GM18909 (cell line): ENCODE measurements around the gene ISCA1.

Source experiments
- ATAC-seq: cut with Tn5 transposase; IDR thresholded peaks from one replicate; pipeline ENCODE4 v1.9.1; 2021; ENCODE audit warnings: mild to moderate bottlenecking; ENCODE audit not compliant: unreplicated experiment, poor library complexity

Gene ISCA1

GRCh38 chr9:86241216-86241615 is 41.1 kb downstream of the ISCA1 start:
- no peak for ATAC-seq

- ATAC-seq = no peak
These were observed 43.2 kb downstream of the ISCA1 start for GRCh38 chr9:86238861-86239770.

DNA sequence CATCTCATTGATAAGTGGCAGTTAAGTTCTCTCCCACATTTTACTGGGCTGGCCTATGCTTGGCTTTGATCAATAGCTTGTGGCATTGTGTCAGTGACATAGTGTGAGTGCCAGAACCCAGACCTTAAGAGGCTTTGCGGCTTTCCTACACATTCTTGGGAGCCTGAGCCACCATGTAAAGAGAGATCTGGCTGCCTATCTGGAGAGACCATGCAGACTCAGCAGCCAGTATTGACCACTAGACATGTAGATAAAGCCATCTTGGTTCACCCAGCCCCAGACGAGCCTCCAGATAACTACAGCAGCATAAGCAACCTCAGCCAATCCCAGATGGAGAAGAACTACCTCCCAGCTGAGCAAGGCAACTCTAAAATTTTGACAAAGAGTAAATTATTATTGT is 51.5 kb downstream of the ISCA1 start:
- ATAC-seq = no peak

DNA sequence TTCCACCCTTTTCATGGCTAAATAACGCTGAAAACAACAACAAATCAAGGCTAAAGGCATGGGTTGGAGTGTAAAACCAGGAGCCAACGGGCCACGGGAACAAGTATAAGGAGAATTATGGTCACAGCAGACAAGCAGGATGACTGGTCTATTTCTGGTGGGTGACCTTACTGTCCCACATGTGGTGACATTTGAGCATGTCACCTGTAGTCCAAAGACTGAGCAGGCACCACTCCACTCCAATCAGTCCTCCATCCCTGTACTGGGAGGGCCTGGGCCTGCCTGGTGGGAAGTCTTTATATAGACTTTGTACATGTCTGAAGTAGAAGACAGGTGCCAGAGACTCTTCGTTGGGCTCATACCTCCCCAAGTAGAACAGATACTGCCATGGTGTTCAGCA is 59.7 kb downstream of the ISCA1 start:
- ATAC-seq = no peak

GRCh38 chr9:86219606-86220005 is 62.7 kb downstream of the ISCA1 start:
- ATAC-seq = no peak

DNA sequence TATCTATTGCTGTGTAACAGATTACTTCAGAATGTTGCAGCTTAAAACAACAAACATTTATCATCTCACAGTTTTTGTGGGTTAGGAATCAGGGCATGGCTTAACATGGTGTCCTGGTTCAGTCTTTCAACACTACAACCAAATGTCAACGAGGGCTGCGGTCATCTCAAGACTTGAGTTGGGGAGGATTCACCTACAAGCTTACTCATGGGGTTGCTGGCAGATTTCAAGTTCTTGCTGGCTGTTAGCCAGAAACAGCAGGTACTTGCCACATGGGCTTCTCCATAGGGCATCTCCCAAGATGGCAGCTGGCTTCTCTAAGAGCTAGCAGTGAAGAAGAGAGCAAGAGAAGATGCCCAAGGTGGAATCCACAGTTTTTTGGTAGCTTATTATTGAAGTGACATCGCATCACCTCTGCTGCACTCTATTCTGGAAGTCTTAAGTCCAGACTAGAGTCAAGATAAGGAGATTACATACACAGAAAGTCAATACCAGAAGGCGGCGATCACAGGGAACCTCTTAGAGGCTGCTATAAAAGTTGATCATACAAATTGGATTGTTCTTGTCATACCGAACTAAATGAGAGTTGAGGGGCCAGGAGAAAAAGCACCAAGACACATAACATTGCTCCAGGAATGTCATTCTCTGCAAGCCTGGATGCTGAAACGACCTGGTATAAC is 65.1 kb downstream of the ISCA1 start:
- ATAC-seq = no peak
